ENCODE results near the gene IP6K2.
"Not testable (repeated sequence)": the region's sequence is repeated elsewhere in the genome, so short reads cannot be mapped to it uniquely, and the experiment has no call there.

Gene IP6K2

GRCh38 chr3:48733752-48734518 is 16.9 kb upstream of the IP6K2 start:
- DNase-seq (ENCODE audit: low read depth in 2 of 2) = not testable (repeated sequence)

DNA sequence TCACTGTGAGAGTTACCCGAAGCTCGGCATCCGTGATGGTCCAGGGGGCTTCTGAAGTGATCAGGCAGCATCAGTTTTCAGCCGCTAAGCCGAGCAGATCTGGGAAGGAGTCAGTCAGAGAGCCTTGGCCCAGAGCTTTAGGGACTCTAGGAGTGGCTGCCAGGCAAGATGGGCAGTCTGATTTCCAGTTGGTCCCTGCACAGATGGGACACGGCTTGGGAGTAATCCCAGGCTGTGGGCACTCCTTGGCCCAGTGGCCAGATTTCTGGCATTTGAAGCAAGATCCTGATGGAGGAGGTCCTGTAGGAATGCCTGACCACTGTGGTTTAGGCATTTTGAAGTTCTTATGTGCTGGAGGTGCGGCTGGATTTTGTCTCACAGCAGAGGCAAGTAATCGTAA is 10.5 kb upstream of the IP6K2 start:
- no peak for DNase-seq (ENCODE audit: low read depth in 2 of 2)

GRCh38 chr3:48725185-48725855 is 8.3 kb upstream of the IP6K2 start:
- not testable (repeated sequence) for DNase-seq (ENCODE audit: low read depth in 2 of 2)

- DNase-seq (ENCODE audit: low read depth in 2 of 2) = no peak
Observed at GRCh38 chr3:48723725-48724124, 6.7 kb upstream of the IP6K2 start.

- not testable (repeated sequence) for DNase-seq (ENCODE audit: low read depth in 2 of 2)
Observed at GRCh38 chr3:48723293-48723692, 6.3 kb upstream of the IP6K2 start.

- no peak for DNase-seq (ENCODE audit: low read depth in 2 of 2)
Observed at GRCh38 chr3:48716508-48716981, 476 bp downstream of the IP6K2 start.

DNA sequence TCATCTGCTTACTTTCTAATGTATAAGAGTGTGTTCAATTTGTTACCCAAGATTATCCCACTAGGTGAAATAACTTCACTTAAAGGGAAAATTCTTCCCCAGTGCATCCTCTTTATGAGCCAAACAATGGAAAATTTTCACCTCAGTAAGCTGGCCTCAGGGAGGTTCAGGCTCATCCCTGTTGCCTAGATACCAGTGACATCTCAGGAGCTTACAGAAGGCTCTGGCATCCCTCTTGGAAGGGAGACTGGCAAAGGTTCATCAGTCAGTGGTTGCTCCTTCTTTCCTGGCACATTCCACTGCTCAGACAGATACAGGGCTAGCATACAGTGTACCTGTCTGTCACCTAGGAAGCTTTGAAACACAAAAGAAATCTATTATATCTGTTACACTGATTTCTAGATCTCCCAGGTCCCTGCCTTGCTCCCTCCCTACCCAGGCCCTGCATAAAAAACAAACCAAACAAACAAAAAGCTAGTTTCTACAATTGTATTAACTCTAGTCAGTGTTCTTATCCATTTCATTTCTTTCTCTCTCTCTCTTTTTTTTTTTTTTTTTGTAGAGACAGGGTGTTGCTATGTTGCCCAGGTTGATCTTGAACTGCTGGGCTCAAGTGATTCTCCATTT is 1.7 kb downstream of the IP6K2 start:
- no peak for DNase-seq (ENCODE audit: low read depth in 2 of 2)

GRCh38 chr3:48711727-48712126 is 5.3 kb downstream of the IP6K2 start:
- DNase-seq (ENCODE audit: low read depth in 2 of 2) = no peak

GRCh38 chr3:48709051-48709461 is 8.0 kb downstream of the IP6K2 start:
- DNase-seq (ENCODE audit: low read depth in 2 of 2) = no peak

DNA sequence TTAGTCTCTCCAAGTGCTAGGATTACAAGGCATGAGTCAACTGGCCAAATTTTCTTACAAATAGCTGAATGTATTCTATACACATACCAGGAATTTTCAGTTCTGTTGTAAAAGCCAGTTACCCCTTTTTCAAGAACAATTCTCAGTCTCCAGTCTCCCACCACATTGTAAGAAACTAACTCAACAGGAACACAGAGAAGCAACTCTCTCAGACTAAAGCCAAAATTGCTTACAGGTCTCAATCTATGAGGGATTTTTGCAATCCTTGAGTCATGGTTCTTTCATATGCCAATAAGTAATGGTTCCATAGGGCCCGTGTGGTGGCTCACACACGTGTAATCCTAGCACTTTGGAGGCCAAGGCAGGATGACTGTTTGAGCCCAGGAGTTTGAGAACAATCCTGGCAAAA is 8.5 kb downstream of the IP6K2 start:
- DNase-seq (ENCODE audit: low read depth in 2 of 2) = no peak

- no peak for DNase-seq (ENCODE audit: low read depth in 2 of 2)
Observed at GRCh38 chr3:48707157-48707556, 9.9 kb downstream of the IP6K2 start.

GRCh38 chr3:48702320-48702920 is 14.6 kb downstream of the IP6K2 start:
- no peak for DNase-seq (ENCODE audit: low read depth in 2 of 2)

GRCh38 chr3:48700731-48701405 is 16.2 kb downstream of the IP6K2 start:
- no peak for DNase-seq (ENCODE audit: low read depth in 2 of 2)

- DNase-seq (ENCODE audit: low read depth in 2 of 2) = no peak
Observed at GRCh38 chr3:48698891-48699290, 18.1 kb downstream of the IP6K2 start.

GRCh38 chr3:48697952-48698351 is 19.1 kb downstream of the IP6K2 start:
- DNase-seq (ENCODE audit: low read depth in 2 of 2) = no peak

DNA sequence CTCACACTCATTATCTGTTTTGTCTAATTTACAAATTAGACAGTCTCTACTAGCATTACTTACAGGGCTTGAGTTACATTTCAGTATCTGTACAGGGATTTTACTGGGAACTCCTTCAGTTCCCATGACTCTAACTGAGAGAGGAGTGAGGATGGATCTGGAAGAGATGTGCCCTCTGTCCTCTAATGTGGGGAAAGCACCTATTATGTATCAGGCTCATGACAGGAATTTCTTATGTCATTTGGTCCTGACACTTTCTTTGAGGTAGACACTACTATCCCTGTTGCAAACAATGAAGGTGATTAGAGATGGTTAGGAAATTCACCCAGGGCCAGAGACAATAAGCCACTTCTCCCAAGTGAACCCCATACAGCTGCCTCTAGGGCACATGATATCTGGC is 20.4 kb downstream of the IP6K2 start:
- DNase-seq (ENCODE audit: low read depth in 2 of 2) = no peak

DNA sequence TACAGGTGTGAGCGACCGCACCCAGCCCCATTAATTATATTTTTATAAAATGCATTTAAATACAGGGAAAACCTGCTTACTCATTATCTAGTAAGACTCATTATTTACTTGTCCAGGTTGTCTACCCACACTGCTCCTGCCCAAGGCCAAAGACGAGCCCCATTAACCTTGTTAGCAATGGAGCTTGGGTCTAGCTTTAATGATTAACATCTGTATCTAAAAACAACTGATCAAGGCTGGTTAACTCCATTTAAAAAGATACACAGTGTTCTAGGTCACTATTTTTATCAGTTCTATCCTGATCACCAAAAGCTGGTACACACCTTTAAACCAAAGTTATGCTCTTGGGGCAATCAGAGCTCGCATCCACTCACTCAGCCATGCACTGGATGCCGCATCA is 20.9 kb downstream of the IP6K2 start:
- no peak for DNase-seq (ENCODE audit: low read depth in 2 of 2)

DNA sequence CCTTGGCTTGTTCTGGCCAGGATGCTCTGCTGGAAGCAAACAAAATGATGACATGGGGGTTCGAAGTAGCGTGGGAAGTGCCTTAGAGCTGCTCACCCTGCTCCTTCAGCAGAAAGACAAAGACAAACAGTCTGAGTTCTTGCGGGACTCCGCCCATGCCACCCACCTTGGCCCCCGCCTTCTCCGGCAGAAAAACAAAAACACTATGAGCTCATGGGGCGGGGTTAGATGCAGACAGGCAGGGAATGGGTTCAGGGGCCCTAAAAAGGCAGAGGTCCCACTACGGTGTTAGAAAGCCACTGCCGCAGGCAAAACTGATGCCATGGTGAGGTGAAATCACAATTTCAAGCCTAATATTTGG is 21.6 kb downstream of the IP6K2 start:
- DNase-seq (ENCODE audit: low read depth in 2 of 2) = no peak

GRCh38 chr3:48694610-48695392 is 22.2 kb downstream of the IP6K2 start:
- DNase-seq (ENCODE audit: low read depth in 2 of 2) = no peak

DNA sequence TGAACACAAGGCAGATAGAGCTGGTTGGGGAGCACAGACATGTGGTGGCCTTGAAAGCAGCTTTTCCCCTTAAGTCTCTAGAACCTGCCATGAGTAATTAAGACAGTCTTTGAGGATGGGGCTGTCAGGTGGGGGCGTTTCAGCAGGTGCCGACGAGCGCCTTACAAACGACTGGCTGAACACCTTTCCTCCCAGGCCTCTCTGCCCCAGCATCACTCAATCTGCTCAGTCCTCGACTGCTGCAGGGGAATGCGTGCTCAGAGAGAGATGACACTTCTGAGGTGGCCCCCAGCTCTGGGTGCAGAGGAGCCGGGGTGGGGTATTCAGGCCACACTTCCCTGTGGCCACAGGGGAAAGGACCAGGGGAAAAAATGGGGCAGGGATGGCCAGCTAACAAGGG is 23.2 kb downstream of the IP6K2 start:
- no peak for DNase-seq (ENCODE audit: low read depth in 2 of 2)

DNA sequence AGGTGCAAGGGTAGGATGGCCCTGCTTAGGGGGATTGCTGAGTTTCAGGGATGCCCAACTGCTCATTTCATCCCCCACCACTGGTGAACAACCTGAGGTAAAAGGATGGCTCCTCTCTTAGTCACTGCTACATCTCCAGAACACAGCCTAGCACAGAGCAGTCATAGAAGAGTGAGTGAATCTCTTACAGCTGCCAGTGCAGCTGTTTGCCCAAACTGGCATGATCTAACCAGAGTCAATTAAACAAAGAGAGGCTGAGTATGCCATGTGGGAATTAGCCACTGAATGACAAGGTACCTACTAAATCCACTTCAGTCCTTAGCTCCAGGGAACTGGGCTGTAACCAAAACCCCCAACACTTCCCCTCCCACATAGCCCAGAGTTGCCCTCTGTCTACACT is 24.5 kb downstream of the IP6K2 start:
- no peak for DNase-seq (ENCODE audit: low read depth in 2 of 2)
